ENCODE data around the gene PGA5.
"Not testable (repeated sequence)": the region's sequence is repeated elsewhere in the genome, so short reads cannot be mapped to it uniquely, and the experiment has no call there.

DNA sequence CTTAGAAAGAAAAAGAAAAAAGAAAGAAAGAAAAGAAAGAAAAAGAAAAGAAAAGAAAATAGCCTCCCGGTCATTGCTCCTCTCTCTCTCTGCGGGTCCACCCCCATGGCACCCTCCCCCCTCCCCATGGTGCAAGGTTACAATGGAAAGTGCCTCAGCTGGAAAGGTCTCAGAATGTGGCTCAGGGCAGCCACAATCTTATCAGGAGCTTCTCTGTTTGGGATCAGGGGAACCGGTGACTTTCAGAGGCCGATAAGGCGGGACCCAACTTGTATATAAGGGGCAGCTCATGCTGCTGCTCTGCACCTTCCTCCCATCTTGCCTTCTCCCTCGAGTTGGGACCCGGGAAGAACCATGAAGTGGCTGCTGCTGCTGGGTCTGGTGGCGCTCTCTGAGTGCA lies 18.9 kb upstream of the PGA5 start, which contains the start of gene PGA4:
- TF ChIP-seq, protein P1, sequence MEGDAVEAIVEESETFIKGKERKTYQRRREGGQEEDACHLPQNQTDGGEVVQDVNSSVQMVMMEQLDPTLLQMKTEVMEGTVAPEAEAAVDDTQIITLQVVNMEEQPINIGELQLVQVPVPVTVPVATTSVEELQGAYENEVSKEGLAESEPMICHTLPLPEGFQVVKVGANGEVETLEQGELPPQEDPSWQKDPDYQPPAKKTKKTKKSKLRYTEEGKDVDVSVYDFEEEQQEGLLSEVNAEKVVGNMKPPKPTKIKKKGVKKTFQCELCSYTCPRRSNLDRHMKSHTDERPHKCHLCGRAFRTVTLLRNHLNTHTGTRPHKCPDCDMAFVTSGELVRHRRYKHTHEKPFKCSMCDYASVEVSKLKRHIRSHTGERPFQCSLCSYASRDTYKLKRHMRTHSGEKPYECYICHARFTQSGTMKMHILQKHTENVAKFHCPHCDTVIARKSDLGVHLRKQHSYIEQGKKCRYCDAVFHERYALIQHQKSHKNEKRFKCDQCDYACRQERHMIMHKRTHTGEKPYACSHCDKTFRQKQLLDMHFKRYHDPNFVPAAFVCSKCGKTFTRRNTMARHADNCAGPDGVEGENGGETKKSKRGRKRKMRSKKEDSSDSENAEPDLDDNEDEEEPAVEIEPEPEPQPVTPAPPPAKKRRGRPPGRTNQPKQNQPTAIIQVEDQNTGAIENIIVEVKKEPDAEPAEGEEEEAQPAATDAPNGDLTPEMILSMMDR (IDR thresholded peaks at IDR 0.05) = not testable (repeated sequence)
- not testable (repeated sequence) for TF ChIP-seq POLR2A (IDR thresholded peaks at IDR 0.05)

All from thyroid gland (tissue), 4 donors.